ENCODE data around the gene QARS1. TPM values are rescaled to one million over a fixed set of nuclear protein-coding genes. Genes with fewer than 3 reads are reported as not detected.

The QARS1 gene
- total and polyA plus RNA-seq, 2 of the 13 experiments (the other 11 are each of a cell fraction or from before 2014, with no cell fraction given): 307 to 327 TPM

GRCh38 chr3:49120438-49121131 is 16.0 kb upstream of the QARS1 start, which contains the start of gene USP19 (continued):
- no peak for TF ChIP-seq PRMT3 (CRISPR knock-in tag; IDR thresholded peaks at IDR 0.05; ENCODE audit: borderline replicate concordance, low read depth)
- TF ChIP-seq ZBTB46 (CRISPR knock-in tag; IDR thresholded peaks at IDR 0.05; ENCODE audit: borderline replicate concordance): 0 out of 2 replicates have a peak, but pooled peaks have one; percentile 9
- TF ChIP-seq ADNP (CRISPR knock-in tag; IDR thresholded peaks at IDR 0.05): no peak
- TF ChIP-seq ATM (IDR thresholded peaks at IDR 0.05; ENCODE audit: borderline replicate concordance): no peak
- TF ChIP-seq PBX3 (CRISPR knock-in tag; IDR thresholded peaks at IDR 0.05; ENCODE audit: borderline replicate concordance): no peak
- peak; percentile 78 for TF ChIP-seq ELF3 (CRISPR knock-in tag; IDR thresholded peaks at IDR 0.05)
- no peak for TF ChIP-seq GTF2F1 (IDR thresholded peaks at IDR 0.05; ENCODE audit: low read length)
- TF ChIP-seq ZNF318 (CRISPR knock-in tag; IDR thresholded peaks at IDR 0.05): no peak
- peak; percentile 27; the same call in 1 of the 2 replicates for TF ChIP-seq HIVEP1 (CRISPR knock-in tag; IDR thresholded peaks at IDR 0.05)
- TF ChIP-seq CENPT (CRISPR knock-in tag; IDR thresholded peaks at IDR 0.05; ENCODE audit: low read depth): 0 out of 2 replicates have a peak, but pooled peaks have one; percentile 54
- peak; percentile 54; the same call in 1 of the 2 replicates for TF ChIP-seq PITX1 (CRISPR knock-in tag; IDR thresholded peaks at IDR 0.05)
